AG04450 (cell line): ENCODE measurements around the gene RBM43. TPM values are rescaled to one million over a fixed set of nuclear protein-coding genes. Genes with fewer than 3 reads are reported as not detected.
A peak's percentile ranks its signal among the peaks of the same experiment; 100 is the strongest.

ENCODE experiments used
- CTCF ChIA-PET: fragments of 300-600, 350-600 bp; formaldehyde crosslinking; extraction: SDS; loops from one replicate; lab custom pipeline; 2022; ENCODE audit warnings: antibody characterized with exemption, inconsistent platforms; lab: Charles Lee
- POLR2A ChIA-PET: fragments of 350-600 bp; formaldehyde crosslinking; extraction: SDS; loops from one replicate; lab custom pipeline; 2021; ENCODE audit warnings: antibody characterized with exemption, inconsistent platforms; lab: Yijun Ruan, JAX
- DNase-seq: peaks from one replicate; pipeline ENCODE4 v3.0.0-alpha.2; 2011; ENCODE audit warnings: low read depth, low spot score
- H3K27ac ChIP-seq: one replicate; pipeline ENCODE4 v1.5.1; 2012; ENCODE audit warnings: low read depth, low read length, control low read depth
- H3K27me3 ChIP-seq: one replicate; pipeline ENCODE4 v1.6.0; 2012; ENCODE audit warnings: low read length; ENCODE audit not compliant: control insufficient read depth, insufficient read depth
- H3K4me3 ChIP-seq: 2 replicates; pipeline ENCODE4 v1.5.1; 2011; ENCODE audit warnings: mild to moderate bottlenecking, low read depth, low read length, control low read depth
- H3K9me3 ChIP-seq: 2 replicates; pipeline ENCODE4 v1.5.1; 2012; ENCODE audit warnings: low read length; ENCODE audit not compliant: control insufficient read depth, insufficient read depth
- polyA plus RNA-seq: library from polyadenylated mRNA; depleted of rRNA; stranded (reverse); fragments of >200 nt; gene quantifications from 2 replicates; pipeline ENCODE4 v1.2.3, GENCODE V29; 2011
- TF ChIP-seq, protein P1 (sequence below): IDR thresholded peaks from 2 replicates; pipeline ENCODE4 v1.5.1; 2011; ENCODE audit warnings: low read depth, low read length, control low read depth, inconsistent platforms

Gene RBM43
- polyA plus RNA-seq, 1 experiment = 19.2 TPM

GRCh38 chr2:151264157-151264825, 2.6 kb upstream of the RBM43 start:
- no peaks in the 10 kb centered on the region for H3K9me3 ChIP-seq
- CTCF ChIA-PET = no interaction called here
- no peak overlapping the region for H3K27ac ChIP-seq
- POLR2A ChIA-PET = interaction anchor here (0.8 kb wide), 1 partner anchor 173 kb away, joined by 3 read pairs; no protein-coding TSS in a partner anchor
- H3K4me3 ChIP-seq = no peak overlapping the region
- no peak for DNase-seq
- TF ChIP-seq, protein P1, sequence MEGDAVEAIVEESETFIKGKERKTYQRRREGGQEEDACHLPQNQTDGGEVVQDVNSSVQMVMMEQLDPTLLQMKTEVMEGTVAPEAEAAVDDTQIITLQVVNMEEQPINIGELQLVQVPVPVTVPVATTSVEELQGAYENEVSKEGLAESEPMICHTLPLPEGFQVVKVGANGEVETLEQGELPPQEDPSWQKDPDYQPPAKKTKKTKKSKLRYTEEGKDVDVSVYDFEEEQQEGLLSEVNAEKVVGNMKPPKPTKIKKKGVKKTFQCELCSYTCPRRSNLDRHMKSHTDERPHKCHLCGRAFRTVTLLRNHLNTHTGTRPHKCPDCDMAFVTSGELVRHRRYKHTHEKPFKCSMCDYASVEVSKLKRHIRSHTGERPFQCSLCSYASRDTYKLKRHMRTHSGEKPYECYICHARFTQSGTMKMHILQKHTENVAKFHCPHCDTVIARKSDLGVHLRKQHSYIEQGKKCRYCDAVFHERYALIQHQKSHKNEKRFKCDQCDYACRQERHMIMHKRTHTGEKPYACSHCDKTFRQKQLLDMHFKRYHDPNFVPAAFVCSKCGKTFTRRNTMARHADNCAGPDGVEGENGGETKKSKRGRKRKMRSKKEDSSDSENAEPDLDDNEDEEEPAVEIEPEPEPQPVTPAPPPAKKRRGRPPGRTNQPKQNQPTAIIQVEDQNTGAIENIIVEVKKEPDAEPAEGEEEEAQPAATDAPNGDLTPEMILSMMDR = no peak
- H3K27me3 ChIP-seq = no peaks in the 10 kb centered on the region

- TF ChIP-seq, protein P1 = no peak
- ChIA-PET POLR2A (no interaction called here), CTCF (no interaction called here)
- no peaks in the 10 kb centered on the region for H3K9me3 ChIP-seq
- no peak for DNase-seq
- H3K27ac ChIP-seq = no peak overlapping the region
- H3K4me3 ChIP-seq = no peak overlapping the region
- no peaks in the 10 kb centered on the region for H3K27me3 ChIP-seq
These were observed 966 bp upstream of the RBM43 start for GRCh38 chr2:151262629-151263028.

DNA sequence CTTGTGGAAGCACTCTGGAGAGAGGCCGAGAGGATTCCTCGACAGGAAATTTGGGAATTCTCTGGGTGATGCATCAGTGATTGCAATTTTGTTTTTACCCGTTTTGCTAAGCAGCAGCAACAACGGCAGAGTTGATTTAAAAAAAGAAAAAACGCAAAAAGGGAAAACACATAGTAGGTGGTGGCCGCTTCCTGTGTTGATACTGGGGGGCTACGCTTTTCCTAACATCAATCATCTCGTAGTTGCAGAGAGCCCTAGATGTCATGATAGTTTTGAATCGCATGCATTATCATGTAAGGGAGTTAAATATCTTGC, 271 bp upstream of the RBM43 start:
- TF ChIP-seq, protein P1 = no peak
- ChIA-PET POLR2A (interaction anchor here (0.6 to 1.7 kb wide), 4 partner anchors 11 to 671 kb away, joined by 3 to 8 read pairs (median 5); partner anchors contain the start of gene NMI), CTCF (interaction anchor here (0.9 kb wide), 1 partner anchor 177 kb away, joined by 4 read pairs; no protein-coding TSS in a partner anchor)
- H3K27me3 ChIP-seq = no peaks in the 10 kb centered on the region
- H3K4me3 ChIP-seq = peak overlapping the region; percentile 82
- no peak for DNase-seq
- no peaks in the 10 kb centered on the region for H3K9me3 ChIP-seq
- peak overlapping the region; percentile 95 for H3K27ac ChIP-seq

GRCh38 chr2:151260573-151261230, 961 bp downstream of the RBM43 start:
- ChIA-PET POLR2A (interaction anchor here (0.6 to 1.7 kb wide), 2 partner anchors 12 to 29 kb away, joined by 3 to 8 read pairs; partner anchors contain the start of gene NMI), CTCF (interaction anchor here (0.7 kb wide), 1 partner anchor 227 kb away, joined by 4 read pairs; no protein-coding TSS in a partner anchor)
- H3K27ac ChIP-seq = peak overlapping the region; percentile 95
- DNase-seq = no peak
- peak overlapping the region; percentile 82 for H3K4me3 ChIP-seq
- H3K27me3 ChIP-seq = no peaks in the 10 kb centered on the region
- TF ChIP-seq, protein P1 = no peak
- H3K9me3 ChIP-seq = no peaks in the 10 kb centered on the region

DNA sequence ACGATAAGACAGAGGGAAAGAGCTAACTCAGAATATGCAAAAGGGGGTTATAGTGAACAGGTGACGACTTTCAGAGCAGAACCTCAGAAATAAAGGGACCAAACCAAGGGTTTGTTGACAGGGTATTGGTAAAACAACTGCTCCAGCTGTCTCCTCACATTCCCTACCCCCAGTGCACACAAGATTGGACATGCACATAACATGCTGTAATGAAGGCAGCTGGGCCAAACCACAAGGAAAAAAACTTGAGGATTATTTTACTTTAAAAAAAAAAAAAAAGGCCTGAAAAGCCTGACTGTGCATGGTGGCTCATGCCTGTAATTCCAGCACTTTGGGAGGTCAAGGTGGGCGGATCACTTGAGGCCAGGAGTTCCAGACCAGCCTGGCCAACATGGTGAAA, 3.5 kb downstream of the RBM43 start:
- ChIA-PET CTCF (interaction anchor here (0.6 to 1.2 kb wide), 2 partner anchors 181 to 1024 kb away, joined by 4 read pairs; no protein-coding TSS in a partner anchor), POLR2A (interaction anchor here (0.7 to 1.1 kb wide), 4 partner anchors 18 to 782 kb away, joined by 3 to 4 read pairs (median 4); no protein-coding TSS in a partner anchor)
- TF ChIP-seq, protein P1 = no peak
- H3K9me3 ChIP-seq = no peaks in the 10 kb centered on the region
- no peak overlapping the region for H3K4me3 ChIP-seq
- peak overlapping the region; percentile 57 for H3K27ac ChIP-seq
- peak; percentile 79 for DNase-seq
- no peaks in the 10 kb centered on the region for H3K27me3 ChIP-seq
